H9 (cell line): ENCODE results near the gene NRN1L. TPM values are rescaled to one million over a fixed set of nuclear protein-coding genes. Genes with fewer than 3 reads are reported as not detected.
A peak's percentile ranks its signal among the peaks of the same experiment; 100 is the strongest.

Source experiments
- DNase-seq: peaks from one replicate; pipeline ENCODE4 v3.0.0-alpha.2; 2017
- H2AFZ ChIP-seq: one replicate; pipeline ENCODE4 v1.6.1; 2013; ENCODE audit warnings: mild to moderate bottlenecking, low read length, control low read depth, moderate library complexity
- H2AK5ac ChIP-seq: 2 replicates; pipeline ENCODE4 v1.6.1; 2013; ENCODE audit warnings: low read length, control low read depth, mixed read lengths; ENCODE audit not compliant: insufficient read length
- H2BK120ac ChIP-seq: one replicate; pipeline ENCODE4 v1.6.1; 2013; ENCODE audit warnings: low read depth, mild to moderate bottlenecking, low read length, control low read depth, inconsistent platforms; ENCODE audit not compliant: poor library complexity, severe bottlenecking
- H2BK12ac ChIP-seq: 2 replicates; pipeline ENCODE4 v1.6.1; 2013; ENCODE audit warnings: low read length, control low read depth, mixed read lengths, low read depth; ENCODE audit not compliant: insufficient read length
- H2BK15ac ChIP-seq: 2 replicates; pipeline ENCODE4 v1.6.1; 2013; ENCODE audit warnings: low read depth, low read length, control low read depth
- H2BK20ac ChIP-seq: one replicate; pipeline ENCODE4 v1.6.1; 2013; ENCODE audit warnings: low read depth, mild to moderate bottlenecking, low read length, control low read depth, inconsistent platforms; ENCODE audit not compliant: poor library complexity, severe bottlenecking
- H2BK5ac ChIP-seq: 2 replicates; pipeline ENCODE4 v1.6.1; 2013; ENCODE audit warnings: low read length, control low read depth, mixed read lengths; ENCODE audit not compliant: insufficient read length
- H3K14ac ChIP-seq: 2 replicates; pipeline ENCODE4 v1.6.1; 2013; ENCODE audit warnings: low read length, control low read depth; ENCODE audit not compliant: insufficient read depth
- H3K18ac ChIP-seq: 2 replicates; pipeline ENCODE4 v1.6.1; 2013; ENCODE audit warnings: low read depth, mild to moderate bottlenecking, mixed read lengths, low read length, control low read depth; ENCODE audit not compliant: insufficient read length
- H3K23ac ChIP-seq: 2 replicates; pipeline ENCODE4 v1.6.1; 2013; ENCODE audit warnings: low read length, control low read depth, mixed read lengths, low read depth; ENCODE audit not compliant: insufficient read length
- H3K23me2 ChIP-seq: 2 replicates; pipeline ENCODE4 v1.6.1; 2013; ENCODE audit warnings: low read depth, mild to moderate bottlenecking, mixed read lengths, low read length, control low read depth; ENCODE audit not compliant: insufficient read length, poor library complexity, severe bottlenecking
- H3K27ac ChIP-seq: 2 replicates; pipeline ENCODE4 v1.5.1; 2013; ENCODE audit warnings: low read length, control low read depth, mixed read lengths, low read depth; ENCODE audit not compliant: insufficient read length
- H3K27me3 ChIP-seq: 2 replicates; pipeline ENCODE4 v1.6.1; 2013; ENCODE audit warnings: low read length, control low read depth, inconsistent platforms; ENCODE audit not compliant: insufficient read depth
- H3K4ac ChIP-seq: 2 replicates; pipeline ENCODE4 v1.6.1; 2013; ENCODE audit warnings: low read depth, mild to moderate bottlenecking, control low read depth, inconsistent platforms, low read length, moderate library complexity
- H3K4me1 ChIP-seq: 2 replicates; pipeline ENCODE4 v1.6.1; 2013; ENCODE audit warnings: low read length, control low read depth, inconsistent platforms; ENCODE audit not compliant: insufficient read depth
- H3K4me2 ChIP-seq: 2 replicates; pipeline ENCODE4 v1.6.1; 2013; ENCODE audit warnings: low read length, control low read depth, mixed read lengths; ENCODE audit not compliant: insufficient read length, insufficient read depth
- H3K56ac ChIP-seq: 2 replicates; pipeline ENCODE4 v1.6.1; 2013; ENCODE audit warnings: low read depth, mild to moderate bottlenecking, mixed read lengths, low read length, control low read depth; ENCODE audit not compliant: insufficient read length
- H3K79me1 ChIP-seq: 2 replicates; pipeline ENCODE4 v1.6.1; 2013; ENCODE audit warnings: low read depth, mild to moderate bottlenecking, moderate library complexity, low read length, control low read depth, inconsistent platforms; ENCODE audit not compliant: insufficient read depth, poor library complexity, severe bottlenecking
- H3K79me2 ChIP-seq: 2 replicates; pipeline ENCODE4 v1.6.1; 2013; ENCODE audit warnings: low read length, control low read depth, inconsistent platforms; ENCODE audit not compliant: insufficient read depth
- H3K9ac ChIP-seq: 2 replicates; pipeline ENCODE4 v1.6.1; 2013; ENCODE audit warnings: low read length, control low read depth, mixed read lengths; ENCODE audit not compliant: insufficient read length; ENCODE audit errors: extremely low read depth
- H3K9me3 ChIP-seq: one replicate; pipeline ENCODE4 v1.6.1; 2013; ENCODE audit warnings: low read depth, low read length, inconsistent platforms; ENCODE audit not compliant: control insufficient read depth
- H3T11ph ChIP-seq: one replicate; pipeline ENCODE4 v1.6.1; 2013; ENCODE audit warnings: mild to moderate bottlenecking, low read length, control low read depth, inconsistent platforms
- H4K20me1 ChIP-seq: one replicate; pipeline ENCODE4 v1.6.1; 2013; ENCODE audit not compliant: control insufficient read depth, insufficient read length, insufficient read depth
- H4K5ac ChIP-seq: 2 replicates; pipeline ENCODE4 v1.6.1; 2013; ENCODE audit warnings: low read depth, mild to moderate bottlenecking, mixed read lengths, low read length, control low read depth; ENCODE audit not compliant: insufficient read length
- H4K8ac ChIP-seq: replicated peaks from 2 replicates; pipeline ENCODE4 v1.6.1; 2013; ENCODE audit warnings: low read length, control low read depth, mixed read lengths, low read depth; ENCODE audit not compliant: insufficient read length
- H4K91ac ChIP-seq: 2 replicates; pipeline ENCODE4 v1.6.1; 2013; ENCODE audit warnings: low read depth, mild to moderate bottlenecking, moderate library complexity, mixed read lengths, low read length, control low read depth; ENCODE audit not compliant: insufficient read length
- H3K27ac Mint-ChIP-seq, 3 experiments: 2 replicates in 2 of 3; 3 replicates in 1 of 3; pipeline ENCODE4 v1.8.0; 2020 to 2021; ENCODE audit warnings: mixed read lengths in 3 of 3, mild to moderate bottlenecking in 1 of 3, moderate library complexity in 1 of 3
- H3K27me3 Mint-ChIP-seq: 2 replicates; pipeline ENCODE4 v1.8.0; 2021; ENCODE audit warnings: low read depth, mild to moderate bottlenecking, moderate library complexity, mixed read lengths
- H3K36me3 Mint-ChIP-seq, 3 experiments: 2 replicates in 2 of 3; 3 replicates in 1 of 3; pipeline ENCODE4 v1.8.0; 2020 to 2021; ENCODE audit warnings: low read depth in 3 of 3, mixed read lengths in 3 of 3; ENCODE audit not compliant: insufficient read depth in 1 of 3
- H3K4me1 Mint-ChIP-seq, 2 experiments: 2 replicates each; pipeline ENCODE4 v1.8.0; 2020; ENCODE audit warnings: mixed read lengths in 2 of 2
- H3K4me3 Mint-ChIP-seq, 2 experiments: 2 replicates in 1 of 2; 3 replicates in 1 of 2; pipeline ENCODE4 v1.8.0; 2020 to 2021; ENCODE audit warnings: mild to moderate bottlenecking in 2 of 2, mixed read lengths in 2 of 2, moderate library complexity in 1 of 2
- H3K9me3 Mint-ChIP-seq, 2 experiments: 2 replicates in 1 of 2; 3 replicates in 1 of 2; pipeline ENCODE4 v1.8.0; 2020; ENCODE audit warnings: mild to moderate bottlenecking in 2 of 2, mixed read lengths in 2 of 2, moderate library complexity in 1 of 2
- WGBS: extraction: QIAGEN DNeasy Blood & Tissue Kit; methylation state at CpG from one replicate; pipeline ENCODE4 v1.1.7; 2013; ENCODE audit warnings: missing lambda C conversion rate, low lambda C conversion rate, mixed read lengths; ENCODE audit not compliant: insufficient read length; ENCODE audit errors: extremely low coverage; 5-methylcytosine and 5-hydroxymethylcytosine counted together
- total RNA-seq: library from RNA; stranded (reverse); gene quantifications from 2 replicates; pipeline ENCODE4 v1.2.1, GENCODE V29; 2021
- TF ChIP-seq, protein P1 (sequence below): fragments of 200-600 bp; sonication (generic); conservative IDR thresholded peaks from 3 replicates; pipeline ENCODE4 v1.8.0; 2021; ENCODE audit warnings: antibody characterized with exemption, mild to moderate bottlenecking

The NRN1L gene
- total RNA-seq, 1 experiment from 2014 or later = 2.0 TPM

GRCh38 chr16:67872631-67873434 is 11.9 kb upstream of the NRN1L start, which contains the start of gene EDC4:
Gene EDC4 (plus strand): TSS chr16:67873052. CDS start chr16:67873262, 210 bp downstream.
- H2AFZ ChIP-seq = no peak within 1 kb of the TSS
- peaks cover 2% of the 10 kb centered on the region; the same call in 1 of the 2 replicates for H3K79me2 ChIP-seq
- H3K27me3 ChIP-seq = no peaks in the 10 kb centered on the region
- H2BK15ac ChIP-seq = no peak within 1 kb of the TSS
- H2AK5ac ChIP-seq = no peak within 1 kb of the TSS
- H4K91ac ChIP-seq = no peak within 1 kb of the TSS
- Mint-ChIP-seq H3K27ac (peak within 1 kb of the TSS; percentile 89 to 98 (median 97); a peak in 6 of 7 replicates), H3K36me3 (peaks cover 15 to 64% (median 45%) of the 10 kb centered on the region in 3 experiments; a peak in 6 of 7 replicates), H3K4me3 (peak within 1 kb of the TSS; percentile 91 to 96), H3K4me1 (peaks cover 11 to 13% of the 10 kb centered on the region in 2 experiments), H3K9me3 (no peaks in the 10 kb centered on the region), H3K27me3 (no peaks in the 10 kb centered on the region)
- H3K23me2 ChIP-seq = peaks cover 13% of the 10 kb centered on the region
- H3K4me2 ChIP-seq = peak within 1 kb of the TSS; percentile 79
- H3K18ac ChIP-seq = no peak within 1 kb of the TSS
- no peak within 1 kb of the TSS for H2BK120ac ChIP-seq
- H4K5ac ChIP-seq = no peak within 1 kb of the TSS
- H4K8ac ChIP-seq = no peak within 1 kb of the TSS
- WGBS = no CpG with 5 or more reads among the region's 72 CpGs
- no peak within 1 kb of the TSS for H2BK5ac ChIP-seq
- H3K27ac ChIP-seq = no peak within 1 kb of the TSS
- no peak within 1 kb of the TSS for H3T11ph ChIP-seq
- H3K56ac ChIP-seq = no peak within 1 kb of the TSS
- H3K14ac ChIP-seq = peak within 1 kb of the TSS; percentile 79; the same call in 1 of the 2 replicates
- H3K9me3 ChIP-seq = no peaks in the 10 kb centered on the region
- no peaks in the 10 kb centered on the region for H4K20me1 ChIP-seq
- no peaks in the 10 kb centered on the region for H3K79me1 ChIP-seq
- TF ChIP-seq, protein P1, sequence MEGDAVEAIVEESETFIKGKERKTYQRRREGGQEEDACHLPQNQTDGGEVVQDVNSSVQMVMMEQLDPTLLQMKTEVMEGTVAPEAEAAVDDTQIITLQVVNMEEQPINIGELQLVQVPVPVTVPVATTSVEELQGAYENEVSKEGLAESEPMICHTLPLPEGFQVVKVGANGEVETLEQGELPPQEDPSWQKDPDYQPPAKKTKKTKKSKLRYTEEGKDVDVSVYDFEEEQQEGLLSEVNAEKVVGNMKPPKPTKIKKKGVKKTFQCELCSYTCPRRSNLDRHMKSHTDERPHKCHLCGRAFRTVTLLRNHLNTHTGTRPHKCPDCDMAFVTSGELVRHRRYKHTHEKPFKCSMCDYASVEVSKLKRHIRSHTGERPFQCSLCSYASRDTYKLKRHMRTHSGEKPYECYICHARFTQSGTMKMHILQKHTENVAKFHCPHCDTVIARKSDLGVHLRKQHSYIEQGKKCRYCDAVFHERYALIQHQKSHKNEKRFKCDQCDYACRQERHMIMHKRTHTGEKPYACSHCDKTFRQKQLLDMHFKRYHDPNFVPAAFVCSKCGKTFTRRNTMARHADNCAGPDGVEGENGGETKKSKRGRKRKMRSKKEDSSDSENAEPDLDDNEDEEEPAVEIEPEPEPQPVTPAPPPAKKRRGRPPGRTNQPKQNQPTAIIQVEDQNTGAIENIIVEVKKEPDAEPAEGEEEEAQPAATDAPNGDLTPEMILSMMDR = no peak
- no peaks in the 10 kb centered on the region; the same call in 1 of the 2 replicates for H3K4me1 ChIP-seq
- peak within 1 kb of the TSS; percentile 65 for H3K9ac ChIP-seq
- no peak within 1 kb of the TSS for H3K23ac ChIP-seq
- H2BK20ac ChIP-seq = no peak within 1 kb of the TSS
- DNase-seq = peak; percentile 69
- no peak within 1 kb of the TSS for H2BK12ac ChIP-seq
- H3K4ac ChIP-seq = no peak within 1 kb of the TSS
